Pons (tissue), 1 donor: ENCODE measurements around the gene ERAL1.
"Not testable (repeated sequence)": the region's sequence is repeated elsewhere in the genome, so short reads cannot be mapped to it uniquely, and the experiment has no call there.

Experiments used
- DNase-seq: peaks from one replicate; pipeline ENCODE4 v3.0.0-alpha.2; 2016; ENCODE audit warnings: low spot score

The ERAL1 gene

DNA sequence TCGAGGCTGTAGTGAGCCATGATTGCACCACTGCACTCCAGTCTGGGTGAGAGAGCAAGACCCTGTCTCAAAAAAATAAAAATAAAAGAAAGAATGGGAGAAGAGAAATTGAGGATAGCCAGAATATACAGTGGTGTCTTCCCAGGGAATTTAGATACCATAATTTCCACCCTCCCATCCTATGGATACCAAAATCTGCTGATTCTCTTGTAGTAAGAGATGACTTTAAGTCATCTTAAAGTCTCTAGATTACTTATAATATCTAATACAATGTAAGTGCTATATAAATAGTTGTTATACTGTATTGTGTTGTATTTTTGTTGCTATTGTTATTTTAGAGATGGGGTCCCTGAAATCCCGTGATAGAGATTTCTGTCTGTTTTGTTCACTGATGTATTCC is 1.5 kb upstream of the ERAL1 start:
- DNase-seq: no peak

GRCh38 chr17:28855336-28855679 is 492 bp downstream of the ERAL1 start:
- no peak for DNase-seq

GRCh38 chr17:28856028-28856574 is 1.3 kb downstream of the ERAL1 start:
- DNase-seq: no peak

GRCh38 chr17:28857905-28858800 is 3.3 kb downstream of the ERAL1 start:
- no peak for DNase-seq

- DNase-seq: no peak
Observed at GRCh38 chr17:28858801-28859355, 4.1 kb downstream of the ERAL1 start.

- DNase-seq: no peak
Observed at GRCh38 chr17:28860363-28860808, 5.6 kb downstream of the ERAL1 start.

DNA sequence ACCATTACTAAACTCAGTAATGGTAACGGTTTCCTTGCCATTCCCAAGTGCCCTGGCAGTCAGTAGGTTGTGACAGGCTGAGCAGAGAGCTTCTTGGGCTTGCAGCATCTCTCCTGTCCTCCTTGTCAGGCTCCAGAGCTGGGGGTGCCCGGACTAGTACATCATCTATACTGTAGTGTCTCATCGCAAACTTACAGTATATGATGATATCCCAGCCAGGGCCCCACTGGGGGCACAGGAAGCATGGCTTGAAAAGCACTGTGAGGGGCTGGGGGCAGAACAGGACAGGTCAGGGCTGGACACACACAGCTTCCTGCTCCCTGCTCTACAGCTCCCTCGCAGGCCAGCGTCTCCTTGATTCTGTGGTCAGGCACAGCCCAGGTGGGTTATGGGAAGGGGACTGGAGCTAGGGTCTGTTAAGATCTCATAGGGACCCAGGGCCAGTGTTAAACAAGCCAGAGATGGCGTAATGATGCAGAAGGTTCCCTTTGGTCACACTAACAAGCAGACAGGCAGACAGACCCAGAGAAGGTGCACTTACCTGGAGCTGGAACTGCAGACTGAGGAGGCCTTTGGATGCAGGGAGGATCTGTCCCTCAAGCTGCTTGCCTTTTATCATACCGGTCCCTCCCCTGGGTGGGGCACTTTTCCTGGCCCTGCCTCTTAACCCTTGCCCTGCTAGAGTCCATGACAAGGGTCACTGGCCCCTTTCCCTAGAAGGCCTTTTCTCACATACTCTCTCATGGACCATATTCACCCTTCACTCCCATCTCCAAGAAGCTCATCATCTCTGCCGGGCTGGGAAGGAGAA is 6.8 kb downstream of the ERAL1 start:
- DNase-seq: no peak

DNA sequence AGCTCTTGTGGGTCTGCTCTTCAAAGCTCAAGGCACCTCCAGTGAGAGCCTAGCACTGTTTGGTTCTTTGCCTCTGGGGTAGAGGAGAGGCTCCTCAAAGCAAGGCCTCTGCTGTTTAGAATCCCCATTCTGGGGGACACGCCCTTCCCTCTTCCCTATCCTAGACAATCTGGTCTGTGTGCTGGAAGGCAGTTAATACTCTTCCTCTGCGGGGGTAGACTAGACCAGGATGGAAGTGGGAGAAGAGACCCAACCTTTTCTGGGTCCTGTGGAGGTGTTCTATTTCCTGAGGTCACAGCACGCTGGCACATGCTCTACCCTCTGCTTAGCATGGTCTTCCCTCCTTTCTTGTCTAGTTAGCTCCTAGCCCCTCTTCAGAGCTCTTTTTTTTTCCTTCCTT is 7.7 kb downstream of the ERAL1 start:
- no peak for DNase-seq

- no peak for DNase-seq
Observed at GRCh38 chr17:28863953-28864352, 9.1 kb downstream of the ERAL1 start.

DNA sequence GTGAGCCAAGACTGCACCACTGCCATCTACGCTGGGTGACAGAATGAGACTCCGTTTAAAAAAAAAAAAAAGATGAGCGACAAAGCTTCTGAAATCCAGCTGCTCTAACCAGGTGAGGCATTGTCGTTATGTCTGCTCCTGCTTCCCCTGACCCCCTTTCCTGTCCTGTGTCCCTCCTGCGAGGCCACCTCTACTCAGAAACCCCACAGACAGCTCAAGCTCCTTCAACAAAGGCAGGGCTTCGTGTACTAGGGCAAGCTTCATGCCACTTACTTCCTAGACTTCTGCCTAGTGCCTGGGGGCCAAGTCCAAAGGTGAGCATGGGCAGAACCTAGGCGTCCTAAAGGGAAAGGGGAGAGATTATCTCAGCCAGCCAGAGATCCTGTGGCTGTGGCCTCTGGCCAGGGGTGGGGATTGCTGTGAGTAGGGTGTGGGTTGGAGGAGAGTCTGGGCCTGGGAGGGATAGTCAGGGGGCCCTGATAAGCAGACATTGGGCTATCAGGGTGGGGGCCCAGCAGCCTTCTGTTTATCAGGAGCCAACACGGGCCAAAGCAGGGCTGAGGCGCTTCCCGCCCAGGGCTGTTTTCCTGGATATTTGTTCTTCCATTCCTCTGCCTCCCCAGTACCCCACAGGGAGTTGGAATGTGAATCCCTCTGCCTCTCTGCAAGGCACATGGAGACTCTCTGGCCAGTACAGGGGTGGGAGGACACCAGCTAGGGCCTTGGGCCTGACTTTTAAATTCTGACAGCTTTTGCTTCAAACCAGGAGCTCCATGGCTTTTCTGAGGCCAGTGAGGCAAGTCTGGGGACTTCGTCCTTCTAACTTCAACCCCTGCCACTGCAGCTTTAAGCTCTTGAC is 10.4 kb downstream of the ERAL1 start:
- no peak for DNase-seq

- no peak for DNase-seq
Observed at GRCh38 chr17:28865946-28866752, 11.3 kb downstream of the ERAL1 start.

GRCh38 chr17:28867276-28867675 is 12.5 kb downstream of the ERAL1 start:
- no peak for DNase-seq

DNA sequence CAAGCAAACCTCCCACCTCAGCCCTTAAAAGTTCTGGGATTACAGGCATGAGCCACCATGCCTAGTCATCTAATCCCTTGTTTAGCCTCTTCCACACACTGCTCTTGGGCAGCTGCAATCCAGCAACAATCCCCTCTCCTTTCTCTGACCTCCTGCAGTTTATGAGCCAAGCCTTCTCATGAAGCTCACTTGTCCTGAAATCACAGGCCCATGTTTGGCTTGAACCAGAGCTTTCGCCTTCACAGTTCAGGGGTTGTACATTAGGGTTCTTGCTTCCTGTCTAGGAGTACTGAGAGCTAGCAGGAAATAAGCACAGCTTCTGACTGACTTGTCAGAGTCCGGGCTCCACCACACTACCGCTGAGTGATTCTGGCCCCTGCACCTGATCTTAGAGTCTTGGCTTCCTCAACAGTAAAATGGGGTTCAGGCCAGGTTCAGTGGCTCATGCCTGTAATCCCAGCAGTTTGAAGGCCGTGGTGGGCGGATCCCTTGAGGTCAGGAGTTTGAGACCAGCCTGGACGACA is 16.3 kb downstream of the ERAL1 start:
- DNase-seq: no peak

DNA sequence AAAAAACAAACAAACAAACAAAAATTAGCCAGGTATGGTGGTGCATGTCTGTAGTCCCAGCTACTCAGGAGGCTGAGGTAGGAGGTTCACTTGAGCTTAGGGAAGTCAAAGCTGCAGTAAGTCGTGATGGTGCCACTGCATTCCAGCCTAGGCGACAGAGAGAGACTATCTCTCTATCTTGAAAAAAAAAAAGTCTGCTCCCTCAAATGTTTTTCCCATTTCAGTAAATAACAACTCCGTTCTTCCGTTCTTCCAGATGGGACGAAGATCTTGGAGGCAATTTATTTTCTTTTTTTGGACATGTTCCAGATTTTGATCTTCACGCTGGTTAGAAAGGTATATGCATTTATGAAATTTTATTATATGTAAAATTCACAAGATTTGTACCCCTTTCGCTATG is 19.0 kb downstream of the ERAL1 start:
- DNase-seq: no peak

DNA sequence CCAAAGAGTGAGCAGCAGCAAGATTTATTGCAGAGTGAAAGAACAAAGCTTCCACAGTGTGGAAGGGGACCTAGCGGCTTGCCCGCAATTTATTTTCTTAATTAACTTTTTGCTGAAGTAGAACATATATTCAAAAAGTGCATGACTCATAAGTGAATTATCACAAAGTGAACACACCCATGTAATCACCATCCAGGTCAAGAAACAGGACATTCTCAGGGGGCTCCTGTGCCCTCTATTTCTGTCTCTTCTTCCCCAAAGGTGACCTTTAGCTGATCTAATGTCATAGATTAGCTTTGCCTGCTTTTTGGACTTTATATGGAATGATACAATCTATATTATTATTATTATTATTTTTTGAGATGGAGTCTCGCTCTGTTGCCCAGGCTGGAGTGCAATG is 19.9 kb downstream of the ERAL1 start:
- DNase-seq: no peak

GRCh38 chr17:28875848-28876550 is 21.2 kb downstream of the ERAL1 start:
- DNase-seq: no peak

DNA sequence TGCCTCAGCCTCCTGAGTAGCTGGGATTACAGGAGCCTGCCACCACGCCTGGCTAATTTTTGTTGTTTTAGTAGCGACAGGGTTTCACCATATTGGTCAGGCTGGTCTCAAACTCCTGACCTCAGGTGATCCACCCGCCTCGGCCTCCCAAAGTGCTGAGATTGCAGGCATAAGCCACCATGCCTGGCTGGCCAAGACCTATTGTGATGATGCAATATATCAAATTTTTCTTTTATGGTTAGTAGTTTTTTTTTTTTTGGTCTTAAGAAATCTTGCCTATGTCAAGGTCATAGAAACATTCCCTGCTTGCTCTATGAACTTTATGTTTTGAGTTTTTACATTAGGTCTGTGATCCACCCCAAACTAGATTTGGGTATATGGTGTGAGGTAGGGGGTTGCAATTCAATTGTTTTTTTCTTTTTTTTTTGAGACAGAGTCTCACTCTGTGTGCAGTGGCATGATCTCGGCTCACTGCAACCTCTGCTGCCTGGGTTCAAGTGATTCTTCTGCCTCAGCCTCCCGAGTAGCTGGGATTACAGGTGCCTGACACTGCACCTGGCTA is 22.4 kb downstream of the ERAL1 start:
- not testable (repeated sequence) for DNase-seq

DNA sequence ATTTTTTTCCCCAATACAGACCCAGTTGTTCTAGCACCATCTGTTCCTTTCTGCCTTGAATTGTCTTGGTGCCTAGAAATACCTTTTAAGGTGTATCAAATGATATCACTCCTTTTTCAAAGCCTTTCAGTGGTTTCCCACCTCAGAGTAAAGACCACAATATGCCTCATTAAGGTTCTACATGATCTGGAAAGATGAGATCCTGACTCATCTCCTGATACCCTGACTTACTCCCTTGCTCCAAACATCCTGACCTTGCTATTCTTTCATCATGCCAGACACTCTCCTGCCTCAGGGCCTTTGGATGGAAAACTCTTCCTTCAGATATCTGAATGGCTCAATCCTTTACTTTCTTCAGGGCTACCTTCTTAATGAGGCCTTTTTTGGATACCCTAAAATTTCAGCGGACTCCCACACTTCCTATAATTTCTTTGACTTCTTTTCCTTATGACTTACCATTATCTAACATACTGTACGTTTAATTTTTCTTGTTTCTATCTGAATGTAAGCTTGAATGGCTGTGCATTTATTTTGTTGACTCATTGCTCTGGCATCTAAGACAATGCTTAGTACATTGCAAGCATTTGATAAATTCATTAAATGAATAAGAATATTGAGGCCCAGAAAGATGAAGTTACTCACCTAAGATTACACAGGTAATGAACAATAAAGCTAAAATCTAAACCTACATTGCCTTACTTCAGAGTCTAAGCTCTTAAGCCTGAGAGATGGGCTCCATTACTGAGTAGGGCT is 23.5 kb downstream of the ERAL1 start:
- no peak for DNase-seq

GRCh38 chr17:28878981-28879380 is 24.2 kb downstream of the ERAL1 start:
- no peak for DNase-seq
